Peyer's patch (tissue), 4 donors: ENCODE results near the gene STK24. TPM values are rescaled to one million over a fixed set of nuclear protein-coding genes. Genes with fewer than 3 reads are reported as not detected.

Source experiments
- DNase-seq, 3 donors: peaks; one replicate each; pipeline ENCODE4 v3.0.0-alpha.2; 2017 to 2019
- H3K27ac ChIP-seq, 4 donors: fragments of 200-600 bp; sonication (generic); one replicate each; pipeline ENCODE4 v1.5.1; 2016 to 2019
- H3K27me3 ChIP-seq, 2 donors: fragments of 200-600 bp; sonication (generic); one replicate each; pipeline ENCODE4 v1.5.1; 2019
- H3K36me3 ChIP-seq, 3 donors: fragments of 200-600 bp; sonication (generic); one replicate each; pipeline ENCODE4 v1.5.1; 2016 to 2019
- H3K4me1 ChIP-seq, 4 donors: fragments of 200-600 bp; sonication (generic); one replicate each; pipeline ENCODE4 v1.5.1; 2016 to 2019
- H3K4me3 ChIP-seq, 4 donors: fragments of 200-600 bp; sonication (generic); 1 replicate in 3 of 4; 2 replicates in 1 of 4; pipeline ENCODE4 v1.5.1; 2016 to 2019; ENCODE audit warnings: mild to moderate bottlenecking in 1 of 4
- H3K9me3 ChIP-seq, 4 donors: fragments of 200-600 bp; sonication (generic); one replicate each; pipeline ENCODE4 v1.5.1; 2016 to 2019; ENCODE audit warnings: mild to moderate bottlenecking in 1 of 4
- CTCF ChIP-seq, 6 experiments: fragments of 450-650 bp in 4 of 6; fragments of 200-600 bp in 2 of 6; sonication (generic) in 1 of 6; IDR thresholded peaks; one replicate each; pipeline ENCODE4 v1.5.1; 2017 to 2019; ENCODE audit warnings: antibody characterized with exemption in 6 of 6, mild to moderate bottlenecking in 3 of 6, moderate library complexity in 1 of 6
- POLR2A ChIP-seq, 2 donors: fragments of 450-650 bp; IDR thresholded peaks; one replicate each; pipeline ENCODE4 v1.5.1; 2017; ENCODE audit warnings: antibody characterized with exemption in 2 of 2, mild to moderate bottlenecking in 2 of 2, moderate library complexity in 2 of 2
- total RNA-seq, 4 donors: library from RNA; depleted of rRNA; stranded (reverse); fragments of >200 nt; gene quantifications; one replicate each; pipeline ENCODE4 v1.1.0, GENCODE V29; 2016

The STK24 gene
- total RNA-seq, 4 donors from 2014 or later, result 84.2 to 137 (median 119) TPM

GRCh38 chr13:98513837-98514236, 63.1 kb downstream of the STK24 start:
- TF ChIP-seq POLR2A (IDR thresholded peaks at IDR 0.05) (no peak), CTCF (IDR thresholded peaks at IDR 0.05) (no peak)
- peaks cover 0 to 20% (median 9%) of the 10 kb centered on the region in 4 donors for H3K4me1 ChIP-seq

DNA sequence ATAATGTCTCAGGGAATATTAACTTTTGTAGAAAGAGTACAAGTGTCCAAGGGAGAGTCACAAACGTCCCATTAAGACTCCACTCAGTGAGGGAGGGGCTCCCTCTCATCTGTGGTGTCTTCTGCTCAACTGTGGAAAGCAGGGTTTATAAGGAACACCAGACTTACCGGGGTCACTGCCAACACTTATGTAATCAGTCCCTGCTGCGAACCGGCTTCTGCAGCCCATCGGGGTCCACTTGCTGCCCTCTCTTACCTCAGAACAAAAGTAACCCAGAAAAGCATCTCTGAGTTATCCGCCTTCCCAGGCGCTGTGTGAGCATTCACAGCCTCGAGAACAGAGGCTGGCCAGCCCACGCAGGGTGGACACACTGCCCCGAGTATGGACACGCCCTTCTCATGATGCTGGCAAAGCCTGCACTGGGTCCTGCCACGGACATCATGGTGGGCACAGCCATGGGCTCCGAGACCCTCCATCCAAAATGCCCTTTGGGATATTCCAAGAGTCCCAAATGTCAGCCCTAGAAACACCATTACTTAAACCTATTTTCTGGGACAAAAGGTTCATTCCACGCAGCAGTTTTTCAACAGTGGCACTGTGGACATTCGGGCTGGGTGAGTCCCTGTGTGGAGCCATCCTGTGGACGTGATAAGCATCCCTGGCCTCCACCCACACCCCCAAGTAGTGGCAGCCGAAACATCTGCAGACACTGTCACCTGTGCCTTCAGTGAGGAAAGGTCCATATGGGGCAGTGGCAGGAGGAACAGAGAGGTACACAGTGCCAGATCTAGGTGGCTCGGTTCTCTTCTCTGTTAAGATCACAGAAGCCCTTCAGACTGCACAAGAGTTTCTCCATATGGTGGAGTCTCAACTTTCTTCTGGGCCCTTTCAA, 63.9 kb downstream of the STK24 start:
- peak overlapping the region in 1 of 4 donors; percentile 5 for H3K27ac ChIP-seq
- TF ChIP-seq POLR2A (IDR thresholded peaks at IDR 0.05) (no peak), CTCF (IDR thresholded peaks at IDR 0.05) (no peak)
- peaks cover 0 to 28% (median 16%) of the 10 kb centered on the region in 4 donors for H3K4me1 ChIP-seq

More at GRCh38 chr13:98513837-98514236, 63.1 kb downstream of the STK24 start:
- H3K4me3 ChIP-seq, result no peak overlapping the region
- H3K9me3 ChIP-seq, result no peaks in the 10 kb centered on the region
- peak in 1 of 3 donors; percentile 9 for DNase-seq
- peaks cover 0 to 10% (median 0%) of the 10 kb centered on the region in 3 donors for H3K36me3 ChIP-seq
- H3K27me3 ChIP-seq, result no peaks in the 10 kb centered on the region
- H3K27ac ChIP-seq, result no peak overlapping the region

DNA sequence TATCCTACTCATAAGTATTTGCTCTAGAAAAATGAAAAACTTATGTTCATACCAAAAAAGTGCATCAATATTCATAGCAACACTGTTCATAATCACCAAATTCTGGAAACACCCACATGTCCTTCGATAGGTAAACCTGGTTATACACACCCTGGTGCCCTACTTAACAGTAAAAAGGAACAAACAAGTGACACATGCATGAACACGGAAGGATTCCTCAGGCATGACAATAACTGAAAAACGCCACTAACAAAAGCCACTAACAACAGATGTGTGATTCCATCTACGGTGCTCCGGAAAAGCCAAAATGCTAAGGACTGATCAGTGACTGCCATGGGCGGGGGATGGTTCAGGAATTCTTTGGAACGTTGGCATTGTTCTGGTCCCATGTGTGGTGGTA, 65.5 kb downstream of the STK24 start:
- H3K27me3 ChIP-seq, result no peaks in the 10 kb centered on the region
- H3K4me1 ChIP-seq, result peaks cover 3 to 38% (median 21%) of the 10 kb centered on the region in 4 donors
- peak in 1 of 3 donors; percentile 45 for DNase-seq
- no peaks in the 10 kb centered on the region for H3K9me3 ChIP-seq
- H3K27ac ChIP-seq, result peak overlapping the region in 1 of 4 donors; percentile 75
- TF ChIP-seq POLR2A (IDR thresholded peaks at IDR 0.05) (no peak), CTCF (IDR thresholded peaks at IDR 0.05) (no peak)
- no peak overlapping the region for H3K4me3 ChIP-seq
- no peaks in the 10 kb centered on the region for H3K36me3 ChIP-seq

More for the DNA sequence above, 63.9 kb downstream of the STK24 start:
- Histone ChIP-seq H3K27me3 (no peaks in the 10 kb centered on the region), H3K36me3 (peaks cover 0 to 10% (median 0%) of the 10 kb centered on the region in 3 donors), H3K9me3 (no peaks in the 10 kb centered on the region), H3K4me3 (no peak overlapping the region)
- DNase-seq, result peak in 1 of 3 donors; percentile 15

DNA sequence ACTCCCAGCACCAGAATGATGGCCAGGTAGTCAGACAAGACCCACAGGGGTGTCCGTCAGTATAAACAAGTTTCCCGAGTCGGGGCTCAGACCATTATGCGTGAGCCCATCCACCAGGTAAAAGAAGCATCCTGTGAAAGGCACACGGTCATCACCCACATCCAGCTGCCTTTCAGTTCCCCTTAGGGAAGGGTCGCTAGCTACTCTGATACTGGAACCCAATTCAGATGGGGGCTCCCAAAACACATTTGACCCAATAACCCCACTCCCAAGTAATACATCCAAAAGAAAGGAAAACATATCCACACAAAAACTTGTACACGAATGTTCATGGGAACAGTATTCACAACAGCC, 66.8 kb downstream of the STK24 start:
- TF ChIP-seq CTCF (IDR thresholded peaks at IDR 0.05), result no peak
- no peak for TF ChIP-seq POLR2A (IDR thresholded peaks at IDR 0.05)
- no peaks in the 10 kb centered on the region for H3K27me3 ChIP-seq
- H3K27ac ChIP-seq, result peak overlapping the region; percentile 64 to 87 (median 76)
- peaks cover 3 to 42% (median 21%) of the 10 kb centered on the region in 4 donors for H3K4me1 ChIP-seq
- no peaks in the 10 kb centered on the region for H3K9me3 ChIP-seq
- H3K4me3 ChIP-seq, result no peak overlapping the region
- DNase-seq, result peak in 1 of 3 donors; percentile 18
- H3K36me3 ChIP-seq, result no peaks in the 10 kb centered on the region

- Histone ChIP-seq H3K27me3 (no peaks in the 10 kb centered on the region), H3K27ac (peak overlapping the region; percentile 64 to 87 (median 76)), H3K36me3 (no peaks in the 10 kb centered on the region), H3K9me3 (no peaks in the 10 kb centered on the region), H3K4me1 (peaks cover 7 to 48% (median 24%) of the 10 kb centered on the region in 4 donors), H3K4me3 (no peak overlapping the region)
- TF ChIP-seq POLR2A (IDR thresholded peaks at IDR 0.05) (peak in 1 of 2 donors; percentile 40), CTCF (IDR thresholded peaks at IDR 0.05) (no peak)
- DNase-seq, result peak; percentile 73 to 92 (median 73)
Observed at GRCh38 chr13:98509271-98510155, 67.4 kb downstream of the STK24 start.
